HepG2 (cell line): ENCODE results near the gene SNAPC4. TPM values are rescaled to one million over a fixed set of nuclear protein-coding genes. Genes with fewer than 3 reads are reported as not detected.

Source experiments
- ATAC-seq: fragments of 200-7000 bp; cut with Tn5 transposase; 3 replicates; pipeline ENCODE4 v1.9.1; 2020; ENCODE audit warnings: mild to moderate bottlenecking, moderate library complexity
- BruUV-seq: library from RNA; stranded (reverse); fragments of 400-500 nt; replicated peaks from 2 replicates; lab custom pipeline; 2021; lab: Mats Ljungman, UMichigan
- CTCF ChIA-PET: fragments of 300-600 bp; formaldehyde crosslinking; extraction: SDS; loops from one replicate; lab custom pipeline; 2021; ENCODE audit warnings: low total read pairs, inconsistent platforms, low intra/inter-chr PET ratio; lab: Yijun Ruan, JAX
- POLR2A ChIA-PET: fragments of 350-600 bp; sonication (Branson Sonifier 250); formaldehyde crosslinking; loops from one replicate; lab custom pipeline; 2020; ENCODE audit warnings: antibody characterized with exemption, inconsistent platforms; lab: Yijun Ruan, JAX
- DNase-seq: peaks from one replicate; pipeline ENCODE4 v3.0.0-alpha.2; 2015; ENCODE audit warnings: low spot score
- FAIRE-seq: peaks from 3 replicates; lab custom pipeline; 2011; peaks lifted over from hg19 to GRCh38; lab: Jason Lieb, UNC
- H2AFZ ChIP-seq: one replicate; pipeline ENCODE4 v1.6.1; 2011; ENCODE audit warnings: low read length, inconsistent platforms
- H3K27ac ChIP-seq: fragments of 300-600 bp; 3 replicates; pipeline ENCODE4 v1.8.0; 2011; ENCODE audit warnings: mixed run types, mild to moderate bottlenecking, mixed read lengths, low read length, inconsistent platforms; ENCODE audit not compliant: insufficient read depth; ENCODE audit errors: extremely low read length
- H3K27me3 ChIP-seq, 2 experiments: fragments of 200-600 bp in 1 of 2; 2 replicates in 1 of 2; 3 replicates in 1 of 2; pipeline versions ENCODE4 v1.6.0 to v1.8.0; 2011; ENCODE audit warnings: low read length in 2 of 2, mild to moderate bottlenecking in 2 of 2, moderate library complexity in 2 of 2, inconsistent platforms in 1 of 2; ENCODE audit not compliant: insufficient read depth in 2 of 2, control insufficient read depth in 1 of 2
- H3K36me3 ChIP-seq, 2 experiments: fragments of 200-600 bp in 1 of 2; replicated peaks in 1 of 2; 2 replicates in 1 of 2; 3 replicates in 1 of 2; pipeline versions ENCODE4 v1.5.1 to v1.8.0; 2011; ENCODE audit warnings: low read length in 2 of 2, inconsistent platforms in 1 of 2; ENCODE audit not compliant: insufficient read depth in 2 of 2, control insufficient read depth in 1 of 2
- H3K4me1 ChIP-seq: 2 replicates; pipeline ENCODE4 v1.5.1; 2012; ENCODE audit warnings: low read length, inconsistent platforms; ENCODE audit not compliant: insufficient read depth
- H3K4me2 ChIP-seq: 2 replicates; pipeline ENCODE4 v1.6.0; 2011; ENCODE audit warnings: low read depth, low read length, inconsistent platforms
- H3K4me3 ChIP-seq, 3 experiments: fragments of 200-600 bp in 1 of 3; sonication (generic), shearing (Covaris generic) in 1 of 3; replicated peaks in 1 of 3; 2 replicates each; pipeline ENCODE4 v1.5.1; 2011 to 2016; ENCODE audit warnings: low read length in 3 of 3, inconsistent platforms in 2 of 3, low read depth in 2 of 3, mild to moderate bottlenecking in 2 of 3, control low read depth in 1 of 3, mixed read lengths in 1 of 3; ENCODE audit not compliant: insufficient read depth in 1 of 3
- H3K79me2 ChIP-seq: one replicate; pipeline ENCODE4 v1.6.1; 2011; ENCODE audit warnings: low read length, inconsistent platforms; ENCODE audit not compliant: insufficient read depth
- H3K9ac ChIP-seq: 2 replicates; pipeline ENCODE4 v1.6.0; 2011; ENCODE audit warnings: mild to moderate bottlenecking, low read depth, low read length, inconsistent platforms; ENCODE audit not compliant: insufficient read depth
- H3K9me3 ChIP-seq: 2 replicates; pipeline ENCODE4 v1.5.1; 2012; ENCODE audit warnings: mild to moderate bottlenecking, low read length
- H4K20me1 ChIP-seq: 2 replicates; pipeline ENCODE4 v1.6.0; 2011; ENCODE audit warnings: inconsistent platforms, mild to moderate bottlenecking, low read length, moderate library complexity; ENCODE audit not compliant: insufficient read depth
- ARID3A ChIP-seq: IDR thresholded peaks from 2 replicates; pipeline ENCODE4 v1.6.1; 2012; ENCODE audit warnings: low read depth, low read length, improper control_type of control experiment
- CEBPB ChIP-seq: IDR thresholded peaks from 2 replicates; pipeline ENCODE4 v1.6.1; 2011; ENCODE audit warnings: low read depth, low read length, improper control_type of control experiment, borderline replicate concordance
- CENPT ChIP-seq: sonication (generic); formaldehyde crosslinking; IDR thresholded peaks from 2 replicates; pipeline ENCODE4 v1.8.0; 2022; ENCODE audit warnings: low read depth, mild to moderate bottlenecking, moderate library complexity, missing genetic modification reagents
- HOXA9 ChIP-seq: sonication (generic); formaldehyde crosslinking; IDR thresholded peaks from 2 replicates; pipeline ENCODE4 v1.8.1; 2022; ENCODE audit warnings: missing genetic modification reagents, mild to moderate bottlenecking, moderate library complexity, borderline replicate concordance
- MIER2 ChIP-seq: IDR thresholded peaks from 2 replicates; pipeline ENCODE4 v1.6.1; 2016; ENCODE audit warnings: missing biosample characterization, missing genetic modification reagents
- MXD3 ChIP-seq: IDR thresholded peaks from 2 replicates; pipeline ENCODE4 v1.6.1; 2016; ENCODE audit warnings: mild to moderate bottlenecking, missing biosample characterization, missing genetic modification reagents
- NCOA5 ChIP-seq: sonication (generic); formaldehyde crosslinking; IDR thresholded peaks from 2 replicates; pipeline ENCODE4 v1.4.0; 2020; ENCODE audit warnings: missing genetic modification reagents
- PHF8 ChIP-seq: sonication (generic); formaldehyde crosslinking; IDR thresholded peaks from 2 replicates; pipeline ENCODE4 v1.5.0; 2020; ENCODE audit warnings: missing genetic modification reagents
- SUZ12 ChIP-seq: fragments of 150-350 bp; IDR thresholded peaks from 2 replicates; pipeline ENCODE4 v1.6.1; 2014; ENCODE audit warnings: low read depth, low read length
- ZFP36 ChIP-seq: fragments of 150-350 bp; IDR thresholded peaks from 2 replicates; pipeline ENCODE4 v1.6.1; 2018; ENCODE audit warnings: borderline replicate concordance, low read length, low read depth; ENCODE audit not compliant: partially characterized antibody
- ZNF34 ChIP-seq: sonication (generic); formaldehyde crosslinking; IDR thresholded peaks from 2 replicates; pipeline ENCODE4 v1.4.0; 2020; ENCODE audit warnings: mild to moderate bottlenecking, missing genetic modification reagents, borderline replicate concordance
- ZNF740 ChIP-seq: sonication (generic); formaldehyde crosslinking; IDR thresholded peaks from 2 replicates; pipeline ENCODE4 v1.4.0; 2020; ENCODE audit warnings: missing genetic modification reagents
- WGBS: methylation state at CpG from one replicate; pipeline ENCODE4 v1.1.6; 2017; ENCODE audit warnings: low lambda C conversion rate; 5-methylcytosine and 5-hydroxymethylcytosine counted together
- in situ Hi-C: cut with HindIII; loops from 2 replicates; pipeline ENCODE4 v1.10.0; 2017; ENCODE audit warnings: low pct_unique_long_range_greater_than_20kb; ENCODE audit not compliant: extremely low pct_ligation_motif_present
- intact Hi-C: fragments of 100-400 bp; cut with micrococcal nuclease; formaldehyde crosslinking; loops from one replicate; pipeline ENCODE4 v1.10.0; 2022; ENCODE audit not compliant: unreplicated experiment
- polyA plus RNA-seq, 8 experiments: library from polyadenylated mRNA; depleted of rRNA in 3 of 8; stranded (reverse) in 7 of 8; unstranded in 1 of 8; fragments of >200 nt; fragmentation: Illumina TruSeq in 4 of 8; extraction: Trizol in 4 of 8; gene quantifications; 2 replicates each; pipeline versions ENCODE4 v1.2.1 to v1.2.3, GENCODE V29; 2011 to 2016; ENCODE audit warnings: low read depth in 4 of 8, missing spikeins in 1 of 8, mixed read lengths in 1 of 8; ENCODE audit not compliant: insufficient read depth in 1 of 8
- total RNA-seq, 5 experiments: library from RNA; depleted of rRNA; stranded (reverse); fragments of >200 nt; fragmentation: Illumina TruSeq; extraction: Trizol; gene quantifications; 2 replicates each; pipeline ENCODE4 v1.2.3, GENCODE V29; 2016; ENCODE audit warnings: low read depth in 1 of 5
- TF ChIP-seq, protein P1 (sequence below): sonication (generic); formaldehyde crosslinking; IDR thresholded peaks from 2 replicates; pipeline ENCODE4 v1.5.1; 2020; ENCODE audit warnings: missing genetic modification reagents, mild to moderate bottlenecking, borderline replicate concordance

The SNAPC4 gene
- total and polyA plus RNA-seq, 2 of the 13 experiments (the other 11 are each of a cell fraction or from before 2014, with no cell fraction given) = 2.0 to 6.0 TPM

GRCh38 chr9:136411378-136411777 lies 11.4 kb upstream of the SNAPC4 start:
- no peak overlapping the region for H2AFZ ChIP-seq
- TF ChIP-seq ZNF740 (CRISPR knock-in tag) (no peak), PHF8 (CRISPR knock-in tag) (no peak), ZFP36 (no peak), CEBPB (no peak)
- H3K4me1 ChIP-seq = peaks cover 36% of the 10 kb centered on the region
- peak overlapping the region; percentile 91 for H3K4me2 ChIP-seq
- FAIRE-seq = no peak
- POLR2A ChIA-PET = interaction anchor here (1.5 kb wide), 1 partner anchor 11 kb away, joined by 3 read pairs; the partner anchor contains the start of gene SNAPC4
- BruUV-seq = TSS peak; percentile 71
- CTCF ChIA-PET = no interaction called here
- ATAC-seq = no peak
- 42% methylated on average over 4 of the region's 4 CpGs for WGBS
- in situ Hi-C loops = no loop called here
- H3K27me3 ChIP-seq = no peaks in the 10 kb centered on the region; a peak in 1 of 5 replicates
- H3K9me3 ChIP-seq = no peaks in the 10 kb centered on the region
- H3K27ac ChIP-seq = peak overlapping the region; percentile 65
- H3K9ac ChIP-seq = peak overlapping the region; percentile 89
- H4K20me1 ChIP-seq = peaks cover 8% of the 10 kb centered on the region
- H3K79me2 ChIP-seq = peaks cover 49% of the 10 kb centered on the region
- DNase-seq = no peak
- H3K36me3 ChIP-seq = peaks cover 25 to 49% of the 10 kb centered on the region in 2 experiments
- intact Hi-C loops = no loop called here
- peak overlapping the region; percentile 69 to 99 (median 89) for H3K4me3 ChIP-seq

GRCh38 chr9:136410500-136411287 lies 10.7 kb upstream of the SNAPC4 start, which contains the start of the genes ENTR1 and PMPCA:
ENTR1 (minus strand) TSS chr9:136410614; CDS start chr9:136410397, 217 bp downstream.
PMPCA (plus strand) TSS chr9:136410658; CDS start chr9:136410669, 11 bp downstream.
- Histone ChIP-seq H3K4me1 (peaks cover 36% of the 10 kb centered on the region), H3K27ac (peak within 1 kb of the TSS; percentile 75), H3K4me3 (peak within 1 kb of the TSS; percentile 70 to 99 (median 89)), H3K9ac (peak within 1 kb of the TSS; percentile 90), H3K9me3 (no peaks in the 10 kb centered on the region), H4K20me1 (peaks cover 8% of the 10 kb centered on the region), H3K27me3 (no peaks in the 10 kb centered on the region; a peak in 1 of 5 replicates), H3K4me2 (peak within 1 kb of the TSS; percentile 95), H3K79me2 (peaks cover 49% of the 10 kb centered on the region), H2AFZ (no peak within 1 kb of the TSS), H3K36me3 (peaks cover 22 to 46% of the 10 kb centered on the region in 2 experiments)
- in situ Hi-C loops (no loop called here), intact Hi-C loops (no loop called here)
- WGBS = 1% methylated on average over 15 of the region's 83 CpGs
- DNase-seq = peak; percentile 71
- BruUV-seq = no TSS peak
- no peak for FAIRE-seq
- ChIA-PET POLR2A (interaction anchor here (0.7 to 2.4 kb wide), 5 partner anchors 10 to 54 kb away, joined by 3 to 16 read pairs (median 3); partner anchors contain the start of genes CARD9, DNLZ and SNAPC4), CTCF (no interaction called here)
- ATAC-seq = peak; percentile 81
- TF ChIP-seq, protein P1, sequence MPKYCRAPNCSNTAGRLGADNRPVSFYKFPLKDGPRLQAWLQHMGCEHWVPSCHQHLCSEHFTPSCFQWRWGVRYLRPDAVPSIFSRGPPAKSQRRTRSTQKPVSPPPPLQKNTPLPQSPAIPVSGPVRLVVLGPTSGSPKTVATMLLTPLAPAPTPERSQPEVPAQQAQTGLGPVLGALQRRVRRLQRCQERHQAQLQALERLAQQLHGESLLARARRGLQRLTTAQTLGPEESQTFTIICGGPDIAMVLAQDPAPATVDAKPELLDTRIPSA = no peak
- TF ChIP-seq ZNF34 (CRISPR knock-in tag) = no peak
- TF ChIP-seq ARID3A = no peak
- TF ChIP-seq NCOA5 (CRISPR knock-in tag) = no peak
- peak; percentile 59; the same call in 1 of the 2 replicates for TF ChIP-seq MXD3 (CRISPR knock-in tag)
- TF ChIP-seq CENPT = 0 out of 2 replicates have a peak, but pooled peaks have one; percentile 11
- TF ChIP-seq SUZ12 = no peak
- peak; percentile 74; the same call in 1 of the 2 replicates for TF ChIP-seq HOXA9 (CRISPR knock-in tag)
- TF ChIP-seq MIER2 = no peak
